IMR-90 (cell line): ENCODE results near the gene TEF. TPM values are rescaled to one million over a fixed set of nuclear protein-coding genes. Genes with fewer than 3 reads are reported as not detected.

Source experiments
- ATAC-seq: fragments of 200-7000 bp; cut with Tn5 transposase; 2 replicates; pipeline ENCODE4 v1.9.1; 2020; ENCODE audit warnings: low read depth, mild to moderate bottlenecking, moderate library complexity
- BruUV-seq: library from RNA; stranded (reverse); fragments of 400-500 nt; replicated peaks from 2 replicates; lab custom pipeline; 2021; lab: Mats Ljungman, UMichigan
- CTCF ChIA-PET: fragments of 300-600 bp; formaldehyde crosslinking; extraction: SDS; loops from one replicate; lab custom pipeline; 2021; ENCODE audit warnings: antibody characterized with exemption; lab: Yijun Ruan, JAX
- POLR2A ChIA-PET: fragments of 300-600 bp; sonication (Branson Sonifier 250); formaldehyde crosslinking; loops from one replicate; lab custom pipeline; 2022; ENCODE audit warnings: antibody characterized with exemption; ENCODE audit not compliant: unreplicated experiment; lab: Charles Lee
- DNase-seq: peaks from one replicate; pipeline ENCODE4 v3.0.0; 2013
- H2AFZ ChIP-seq: replicated peaks from 2 replicates; pipeline ENCODE3; 2013; ENCODE audit warnings: low read length, mild to moderate bottlenecking; ENCODE audit not compliant: poor library complexity
- H2AK5ac ChIP-seq: 2 replicates; pipeline ENCODE4 v1.6.1; 2013; ENCODE audit warnings: low read depth, low read length, inconsistent platforms
- H2AK9ac ChIP-seq: replicated peaks from 2 replicates; pipeline ENCODE3; 2013; ENCODE audit warnings: mild to moderate bottlenecking, low read depth, low read length, moderate library complexity; ENCODE audit not compliant: poor library complexity
- H2BK120ac ChIP-seq: 2 replicates; pipeline ENCODE4 v1.6.1; 2013; ENCODE audit warnings: low read depth, low read length, inconsistent platforms
- H2BK15ac ChIP-seq: 3 replicates; pipeline ENCODE4 v1.6.1; 2013; ENCODE audit warnings: low read depth, low read length, inconsistent platforms
- H2BK20ac ChIP-seq: 2 replicates; pipeline ENCODE4 v1.6.1; 2013; ENCODE audit warnings: low read depth, mild to moderate bottlenecking, inconsistent platforms, low read length, moderate library complexity
- H2BK5ac ChIP-seq: 2 replicates; pipeline ENCODE4 v1.6.1; 2013; ENCODE audit warnings: mild to moderate bottlenecking, low read depth, low read length, inconsistent platforms; ENCODE audit not compliant: poor library complexity, severe bottlenecking
- H3K14ac ChIP-seq: replicated peaks from 2 replicates; pipeline ENCODE4 v1.6.1; 2013; ENCODE audit warnings: low read depth, low read length, inconsistent platforms
- H3K18ac ChIP-seq: 2 replicates; pipeline ENCODE4 v1.6.1; 2013; ENCODE audit warnings: low read depth, low read length, control low read depth
- H3K23ac ChIP-seq: 2 replicates; pipeline ENCODE4 v1.6.1; 2013; ENCODE audit warnings: low read depth, low read length, inconsistent platforms
- H3K27ac ChIP-seq: 2 replicates; pipeline ENCODE4 v1.5.1; 2013; ENCODE audit warnings: mild to moderate bottlenecking, control low read depth, low read length; ENCODE audit not compliant: insufficient read depth
- H3K27me3 ChIP-seq: 2 replicates; pipeline ENCODE4 v1.6.1; 2013; ENCODE audit warnings: low read length; ENCODE audit not compliant: control insufficient read depth, insufficient read depth
- H3K36me3 ChIP-seq: 2 replicates; pipeline ENCODE4 v1.6.1; 2013; ENCODE audit warnings: low read length, mixed read lengths; ENCODE audit not compliant: control insufficient read depth, insufficient read depth
- H3K4ac ChIP-seq: 2 replicates; pipeline ENCODE4 v1.6.1; 2013; ENCODE audit warnings: low read depth, low read length, inconsistent platforms
- H3K4me1 ChIP-seq: 2 replicates; pipeline ENCODE4 v1.6.1; 2013; ENCODE audit warnings: low read length, mixed read lengths; ENCODE audit not compliant: control insufficient read depth, insufficient read depth
- H3K4me2 ChIP-seq: 2 replicates; pipeline ENCODE4 v1.6.1; 2013; ENCODE audit warnings: low read depth, mild to moderate bottlenecking, control low read depth, low read length, moderate library complexity
- H3K4me3 ChIP-seq: 2 replicates; pipeline ENCODE4 v1.5.1; 2013; ENCODE audit warnings: low read depth, mild to moderate bottlenecking, control low read depth, low read length, moderate library complexity; ENCODE audit not compliant: insufficient read depth
- H3K56ac ChIP-seq: 2 replicates; pipeline ENCODE4 v1.6.1; 2013; ENCODE audit warnings: low read length, inconsistent platforms; ENCODE audit not compliant: insufficient read depth; ENCODE audit errors: extremely low read depth
- H3K79me1 ChIP-seq, 2 experiments: 2 replicates each; pipeline ENCODE4 v1.6.1; 2013; ENCODE audit warnings: low read length in 2 of 2, inconsistent platforms in 1 of 2, low read depth in 1 of 2
- H3K9ac ChIP-seq: 2 replicates; pipeline ENCODE4 v1.6.1; 2013; ENCODE audit warnings: low read depth, low read length, control low read depth
- H3K9me1 ChIP-seq: 2 replicates; pipeline ENCODE4 v1.6.1; 2013; ENCODE audit warnings: low read length, inconsistent platforms; ENCODE audit not compliant: insufficient read depth
- H3K9me3 ChIP-seq: 2 replicates; pipeline ENCODE4 v1.6.1; 2013; ENCODE audit warnings: low read length; ENCODE audit not compliant: control insufficient read depth, insufficient read depth
- H4K20me1 ChIP-seq: 2 replicates; pipeline ENCODE4 v1.6.1; 2013; ENCODE audit warnings: low read length, inconsistent platforms; ENCODE audit not compliant: insufficient read depth
- H4K5ac ChIP-seq: 2 replicates; pipeline ENCODE4 v1.6.1; 2013; ENCODE audit warnings: mild to moderate bottlenecking, low read depth, low read length, control low read depth
- H4K8ac ChIP-seq, 2 experiments: 2 replicates each; pipeline ENCODE4 v1.6.1; 2013; ENCODE audit warnings: low read depth in 2 of 2, low read length in 2 of 2, control low read depth in 1 of 2, inconsistent platforms in 1 of 2
- H4K91ac ChIP-seq: 2 replicates; pipeline ENCODE4 v1.6.1; 2013; ENCODE audit warnings: low read depth, low read length, inconsistent platforms; ENCODE audit not compliant: insufficient read depth
- BHLHE40 ChIP-seq: fragments of 150-350 bp; IDR thresholded peaks from 2 replicates; pipeline ENCODE4 v1.6.1; 2016; ENCODE audit warnings: mild to moderate bottlenecking, low read depth, low read length
- CEBPB ChIP-seq: IDR thresholded peaks from 2 replicates; pipeline ENCODE4 v1.6.1; 2012; ENCODE audit warnings: low read depth, low read length, improper control_type of control experiment
- CHD1 ChIP-seq: IDR thresholded peaks from 2 replicates; pipeline ENCODE4 v1.6.1; 2012; ENCODE audit warnings: low read depth, low read length, improper control_type of control experiment
- FOS ChIP-seq: fragments of 150-350 bp; IDR thresholded peaks from 2 replicates; pipeline ENCODE4 v1.6.1; 2016; ENCODE audit warnings: low read depth, low read length
- MAFK ChIP-seq: IDR thresholded peaks from 2 replicates; pipeline ENCODE4 v1.6.1; 2012; ENCODE audit warnings: low read depth, low read length, improper control_type of control experiment
- MAZ ChIP-seq: IDR thresholded peaks from 2 replicates; pipeline ENCODE4 v1.6.1; 2012; ENCODE audit warnings: low read depth, mild to moderate bottlenecking, low read length, improper control_type of control experiment, moderate library complexity, borderline replicate concordance
- MXI1 ChIP-seq: IDR thresholded peaks from 2 replicates; pipeline ENCODE4 v1.6.1; 2012; ENCODE audit warnings: low read depth, mild to moderate bottlenecking, low read length, moderate library complexity, borderline replicate concordance
- NFE2L2 ChIP-seq: fragments of 150-350 bp; IDR thresholded peaks from 2 replicates; pipeline ENCODE4 v1.6.1; 2016; ENCODE audit warnings: low read depth, mild to moderate bottlenecking, low read length
- POLR2A ChIP-seq: IDR thresholded peaks from 2 replicates; pipeline ENCODE4 v1.6.1; 2012; ENCODE audit warnings: mild to moderate bottlenecking, low read depth, low read length
- RAD21 ChIP-seq: IDR thresholded peaks from 2 replicates; pipeline ENCODE4 v1.6.1; 2012; ENCODE audit warnings: low read length, improper control_type of control experiment
- RCOR1 ChIP-seq: IDR thresholded peaks from 2 replicates; pipeline ENCODE4 v1.6.1; 2012; ENCODE audit warnings: mild to moderate bottlenecking, low read length, improper control_type of control experiment; ENCODE audit not compliant: insufficient replicate concordance
- RFX5 ChIP-seq: IDR thresholded peaks from 2 replicates; pipeline ENCODE4 v1.8.0; 2012; ENCODE audit warnings: low read depth, mild to moderate bottlenecking, low read length, moderate library complexity
- SMC3 ChIP-seq: fragments of 150-350 bp; IDR thresholded peaks from 2 replicates; pipeline ENCODE4 v1.6.1; 2016; ENCODE audit warnings: low read depth, mild to moderate bottlenecking, antibody characterized with exemption, low read length, moderate library complexity
- WGBS, 2 experiments: methylation state at CpG; one replicate each; pipeline versions ENCODE4 v1.1.5 to v1.1.7; 2013; ENCODE audit warnings: missing lambda C conversion rate in 2 of 2; ENCODE audit not compliant: insufficient read length in 1 of 2; ENCODE audit errors: extremely low coverage in 2 of 2; 5-methylcytosine and 5-hydroxymethylcytosine counted together
- dilution Hi-C: fragments of 300-500 bp; cut with HindIII; formaldehyde crosslinking; loops from one replicate; pipeline ENCODE4 v1.14.3; 2018; ENCODE audit warnings: low sequenced_read_pairs; ENCODE audit not compliant: unreplicated experiment
- in situ Hi-C: fragments of 300-500 bp; cut with MboI; formaldehyde crosslinking; loops from 3 replicates; pipeline ENCODE4 v1.14.3; 2019; ENCODE audit warnings: low sequenced_read_pairs, inconsistent platforms, mixed read lengths
- intact Hi-C: fragments of 100-400 bp; cut with micrococcal nuclease; formaldehyde crosslinking; loops from 2 replicates; pipeline ENCODE4 v1.10.0; 2022
- polyA plus RNA-seq, 3 experiments: library from polyadenylated mRNA; depleted of rRNA; stranded (reverse); fragments of >200 nt; gene quantifications; 2 replicates each; pipeline ENCODE4 v1.2.3, GENCODE V29; 2012; ENCODE audit warnings: low replicate concordance in 1 of 3
- total RNA-seq: library from RNA; depleted of rRNA; stranded (reverse); fragments of >200 nt; gene quantifications from 2 replicates; pipeline ENCODE4 v1.2.3, GENCODE V29; 2012
- TF ChIP-seq, protein P1 (sequence below): conservative IDR thresholded peaks from 2 replicates; pipeline ENCODE4 v1.5.1; 2012; ENCODE audit warnings: mild to moderate bottlenecking, low read depth, low read length, improper control_type of control experiment
- TF ChIP-seq, protein P2 (sequence below): fragments of 150-350 bp; IDR thresholded peaks from 2 replicates; pipeline ENCODE4 v1.6.1; 2016; ENCODE audit warnings: low read depth, mild to moderate bottlenecking, low read length, moderate library complexity, borderline replicate concordance
- TF ChIP-seq, protein P3 (sequence below): fragments of 150-350 bp; IDR thresholded peaks from 2 replicates; pipeline ENCODE4 v1.6.1; 2017; ENCODE audit warnings: mild to moderate bottlenecking, antibody characterized with exemption, low read length, low read depth

The TEF gene
- total and polyA plus RNA-seq, 2 of the 4 experiments (the other 2 are of a cell fraction): 5.6 to 11.6 TPM

DNA sequence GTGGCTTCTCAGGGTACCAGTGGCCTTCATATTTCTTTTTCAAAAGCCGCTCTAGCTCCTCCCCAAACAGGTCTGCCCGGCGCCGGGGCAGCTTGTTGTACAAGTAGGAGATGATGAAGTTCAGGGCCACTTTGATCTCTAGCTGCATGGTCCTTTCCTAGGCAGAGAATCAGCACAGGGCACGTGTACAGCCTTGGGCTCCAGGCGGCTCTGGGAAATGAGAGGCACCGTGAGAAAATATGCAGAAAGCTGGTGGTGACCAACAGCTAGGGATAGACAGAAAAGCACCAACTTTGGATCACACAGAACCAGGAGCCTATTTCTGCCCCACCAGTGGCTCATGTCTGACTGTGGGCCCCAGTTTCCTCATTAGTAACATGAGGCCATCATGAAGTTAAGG, 55.5 kb downstream of the TEF start:
- DNase-seq (no peak), ATAC-seq (no peak)
- H3K36me3 ChIP-seq: peaks cover 50% of the 10 kb centered on the region
- H3K4me2 ChIP-seq: no peak overlapping the region
- H3K9ac ChIP-seq: no peak overlapping the region
- no peak overlapping the region for H4K8ac ChIP-seq
- H2BK20ac ChIP-seq: no peak overlapping the region
- ChIA-PET POLR2A (no interaction called here), CTCF (interaction anchor here (0.6 kb wide), 1 partner anchor 32 kb away, joined by 4 read pairs; no protein-coding TSS in a partner anchor)
- in situ Hi-C loops: no loop called here
- no peak overlapping the region for H2BK120ac ChIP-seq
- dilution Hi-C loops: no loop called here
- BruUV-seq: no TSS peak
- no peaks in the 10 kb centered on the region for H3K9me3 ChIP-seq
- H2AFZ ChIP-seq: no peak overlapping the region
- H3K9me1 ChIP-seq: peaks cover 7% of the 10 kb centered on the region
- no peak overlapping the region for H4K91ac ChIP-seq
- H3K23ac ChIP-seq: no peak overlapping the region
- H3K79me1 ChIP-seq: peaks cover 31 to 76% of the 10 kb centered on the region in 2 experiments
- H2BK5ac ChIP-seq: no peak overlapping the region
- H3K56ac ChIP-seq: no peak overlapping the region
- no peak overlapping the region for H2AK5ac ChIP-seq
- no peak overlapping the region for H3K14ac ChIP-seq
- no peak overlapping the region for H4K5ac ChIP-seq
- TF ChIP-seq, protein P1, sequence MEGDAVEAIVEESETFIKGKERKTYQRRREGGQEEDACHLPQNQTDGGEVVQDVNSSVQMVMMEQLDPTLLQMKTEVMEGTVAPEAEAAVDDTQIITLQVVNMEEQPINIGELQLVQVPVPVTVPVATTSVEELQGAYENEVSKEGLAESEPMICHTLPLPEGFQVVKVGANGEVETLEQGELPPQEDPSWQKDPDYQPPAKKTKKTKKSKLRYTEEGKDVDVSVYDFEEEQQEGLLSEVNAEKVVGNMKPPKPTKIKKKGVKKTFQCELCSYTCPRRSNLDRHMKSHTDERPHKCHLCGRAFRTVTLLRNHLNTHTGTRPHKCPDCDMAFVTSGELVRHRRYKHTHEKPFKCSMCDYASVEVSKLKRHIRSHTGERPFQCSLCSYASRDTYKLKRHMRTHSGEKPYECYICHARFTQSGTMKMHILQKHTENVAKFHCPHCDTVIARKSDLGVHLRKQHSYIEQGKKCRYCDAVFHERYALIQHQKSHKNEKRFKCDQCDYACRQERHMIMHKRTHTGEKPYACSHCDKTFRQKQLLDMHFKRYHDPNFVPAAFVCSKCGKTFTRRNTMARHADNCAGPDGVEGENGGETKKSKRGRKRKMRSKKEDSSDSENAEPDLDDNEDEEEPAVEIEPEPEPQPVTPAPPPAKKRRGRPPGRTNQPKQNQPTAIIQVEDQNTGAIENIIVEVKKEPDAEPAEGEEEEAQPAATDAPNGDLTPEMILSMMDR: no peak
- TF ChIP-seq MXI1 (no peak), CEBPB (no peak), RCOR1 (no peak), SMC3 (no peak), CHD1 (no peak), NFE2L2 (no peak), RFX5 (no peak), POLR2A (no peak), FOS (no peak), MAZ (no peak), MAFK (no peak), BHLHE40 (no peak), RAD21 (no peak)
- TF ChIP-seq, protein P2, sequence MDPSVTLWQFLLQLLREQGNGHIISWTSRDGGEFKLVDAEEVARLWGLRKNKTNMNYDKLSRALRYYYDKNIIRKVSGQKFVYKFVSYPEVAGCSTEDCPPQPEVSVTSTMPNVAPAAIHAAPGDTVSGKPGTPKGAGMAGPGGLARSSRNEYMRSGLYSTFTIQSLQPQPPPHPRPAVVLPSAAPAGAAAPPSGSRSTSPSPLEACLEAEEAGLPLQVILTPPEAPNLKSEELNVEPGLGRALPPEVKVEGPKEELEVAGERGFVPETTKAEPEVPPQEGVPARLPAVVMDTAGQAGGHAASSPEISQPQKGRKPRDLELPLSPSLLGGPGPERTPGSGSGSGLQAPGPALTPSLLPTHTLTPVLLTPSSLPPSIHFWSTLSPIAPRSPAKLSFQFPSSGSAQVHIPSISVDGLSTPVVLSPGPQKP: no peak
- TF ChIP-seq, protein P3, sequence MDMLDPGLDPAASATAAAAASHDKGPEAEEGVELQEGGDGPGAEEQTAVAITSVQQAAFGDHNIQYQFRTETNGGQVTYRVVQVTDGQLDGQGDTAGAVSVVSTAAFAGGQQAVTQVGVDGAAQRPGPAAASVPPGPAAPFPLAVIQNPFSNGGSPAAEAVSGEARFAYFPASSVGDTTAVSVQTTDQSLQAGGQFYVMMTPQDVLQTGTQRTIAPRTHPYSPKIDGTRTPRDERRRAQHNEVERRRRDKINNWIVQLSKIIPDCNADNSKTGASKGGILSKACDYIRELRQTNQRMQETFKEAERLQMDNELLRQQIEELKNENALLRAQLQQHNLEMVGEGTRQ: no peak
- H2BK15ac ChIP-seq: no peak overlapping the region
- no peak overlapping the region for H2AK9ac ChIP-seq
- H4K20me1 ChIP-seq: peaks cover 90% of the 10 kb centered on the region
- H3K27ac ChIP-seq: no peak overlapping the region
- no peaks in the 10 kb centered on the region for H3K27me3 ChIP-seq
- no peak overlapping the region for H3K4ac ChIP-seq
- 87% methylated on average over 3 of the region's 7 CpGs; no CpG with 5 or more reads in 1 of the 2 experiments for WGBS, 2 experiments
- no peak overlapping the region for H3K4me3 ChIP-seq
- intact Hi-C loops: no loop called here
- no peaks in the 10 kb centered on the region for H3K4me1 ChIP-seq
- no peak overlapping the region for H3K18ac ChIP-seq
